ENCODE measurements around the gene CHRNB1.

GRCh38 chr17:7465597-7466275 lies 20.9 kb downstream of the CHRNB1 start:
- TF ChIP-seq POLR2A (IDR thresholded peaks at IDR 0.05), result no peak
- TF ChIP-seq, protein P1, sequence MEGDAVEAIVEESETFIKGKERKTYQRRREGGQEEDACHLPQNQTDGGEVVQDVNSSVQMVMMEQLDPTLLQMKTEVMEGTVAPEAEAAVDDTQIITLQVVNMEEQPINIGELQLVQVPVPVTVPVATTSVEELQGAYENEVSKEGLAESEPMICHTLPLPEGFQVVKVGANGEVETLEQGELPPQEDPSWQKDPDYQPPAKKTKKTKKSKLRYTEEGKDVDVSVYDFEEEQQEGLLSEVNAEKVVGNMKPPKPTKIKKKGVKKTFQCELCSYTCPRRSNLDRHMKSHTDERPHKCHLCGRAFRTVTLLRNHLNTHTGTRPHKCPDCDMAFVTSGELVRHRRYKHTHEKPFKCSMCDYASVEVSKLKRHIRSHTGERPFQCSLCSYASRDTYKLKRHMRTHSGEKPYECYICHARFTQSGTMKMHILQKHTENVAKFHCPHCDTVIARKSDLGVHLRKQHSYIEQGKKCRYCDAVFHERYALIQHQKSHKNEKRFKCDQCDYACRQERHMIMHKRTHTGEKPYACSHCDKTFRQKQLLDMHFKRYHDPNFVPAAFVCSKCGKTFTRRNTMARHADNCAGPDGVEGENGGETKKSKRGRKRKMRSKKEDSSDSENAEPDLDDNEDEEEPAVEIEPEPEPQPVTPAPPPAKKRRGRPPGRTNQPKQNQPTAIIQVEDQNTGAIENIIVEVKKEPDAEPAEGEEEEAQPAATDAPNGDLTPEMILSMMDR (IDR thresholded peaks at IDR 0.05), result no peak
